Endothelial cell of umbilical vein (primary cell): ENCODE results near the gene RDX.

Experiments
- EZH2 ChIP-seq: IDR thresholded peaks from 2 replicates; pipeline ENCODE4 v1.6.1; 2012; ENCODE audit warnings: borderline replicate concordance, low read depth, mild to moderate bottlenecking, moderate library complexity, low read length, inconsistent platforms; ENCODE audit not compliant: severe bottlenecking
- FOS ChIP-seq: IDR thresholded peaks from 2 replicates; pipeline ENCODE4 v1.6.1; 2011; ENCODE audit warnings: mild to moderate bottlenecking, low read length, moderate library complexity, borderline replicate concordance; ENCODE audit not compliant: insufficient read depth
- GATA2 ChIP-seq: IDR thresholded peaks from 2 replicates; pipeline ENCODE4 v1.7.0; 2011; ENCODE audit warnings: low read depth, mild to moderate bottlenecking, moderate library complexity, mixed read lengths, low read length; ENCODE audit not compliant: insufficient read length, insufficient read depth
- JUN ChIP-seq: IDR thresholded peaks from 2 replicates; pipeline ENCODE4 v1.6.1; 2011; ENCODE audit warnings: borderline replicate concordance, low read depth; ENCODE audit not compliant: insufficient read length, insufficient read depth
- MAX ChIP-seq: IDR thresholded peaks from 2 replicates; pipeline ENCODE4 v1.6.1; 2011; ENCODE audit not compliant: insufficient read depth, insufficient read length
- MYC ChIP-seq: IDR thresholded peaks from one replicate; pipeline ENCODE4 v1.6.1; 2011; ENCODE audit warnings: mild to moderate bottlenecking, low read depth, low read length
- POLR2A ChIP-seq: IDR thresholded peaks from 2 replicates; pipeline ENCODE4 v1.6.1; 2012; ENCODE audit warnings: low read depth, mild to moderate bottlenecking, control low read depth, low read length
- POLR2AphosphoS5 ChIP-seq: IDR thresholded peaks from 2 replicates; pipeline ENCODE4 v1.6.1; 2012; ENCODE audit warnings: low read depth, mild to moderate bottlenecking, control low read depth, low read length, moderate library complexity; ENCODE audit not compliant: insufficient read depth
- TF ChIP-seq, protein P1 (sequence below), 2 donors: IDR thresholded peaks; 1 replicate in 1 of 2; 2 replicates in 1 of 2; pipeline ENCODE4 v1.5.1; 2011; ENCODE audit warnings: low read length in 2 of 2, mild to moderate bottlenecking in 2 of 2, moderate library complexity in 2 of 2, control low read depth in 1 of 2, inconsistent platforms in 1 of 2, low read depth in 1 of 2; ENCODE audit not compliant: insufficient read depth in 1 of 2; ENCODE audit errors: extremely low read depth in 1 of 2

DNA sequence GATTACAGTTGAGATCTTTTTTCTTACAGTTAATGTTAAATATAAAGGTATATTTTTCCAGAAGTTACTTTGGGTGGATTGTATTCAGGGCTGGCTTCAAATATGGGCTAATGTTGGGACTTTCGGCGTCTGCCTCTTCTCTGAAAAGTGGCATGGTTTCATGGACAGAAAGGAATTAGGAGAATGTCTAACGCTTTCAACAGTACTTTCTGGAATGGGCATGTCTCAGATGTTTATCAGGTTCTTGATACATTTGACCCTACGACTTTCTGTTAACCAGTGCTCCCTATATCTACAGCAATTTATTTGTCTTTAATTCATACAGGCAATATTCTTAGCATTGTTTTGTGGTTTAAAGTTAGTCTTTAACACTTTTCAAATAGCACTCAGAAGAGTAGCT lies 169.5 kb downstream of the RDX start:
- no peak for TF ChIP-seq POLR2A
- TF ChIP-seq, protein P1, sequence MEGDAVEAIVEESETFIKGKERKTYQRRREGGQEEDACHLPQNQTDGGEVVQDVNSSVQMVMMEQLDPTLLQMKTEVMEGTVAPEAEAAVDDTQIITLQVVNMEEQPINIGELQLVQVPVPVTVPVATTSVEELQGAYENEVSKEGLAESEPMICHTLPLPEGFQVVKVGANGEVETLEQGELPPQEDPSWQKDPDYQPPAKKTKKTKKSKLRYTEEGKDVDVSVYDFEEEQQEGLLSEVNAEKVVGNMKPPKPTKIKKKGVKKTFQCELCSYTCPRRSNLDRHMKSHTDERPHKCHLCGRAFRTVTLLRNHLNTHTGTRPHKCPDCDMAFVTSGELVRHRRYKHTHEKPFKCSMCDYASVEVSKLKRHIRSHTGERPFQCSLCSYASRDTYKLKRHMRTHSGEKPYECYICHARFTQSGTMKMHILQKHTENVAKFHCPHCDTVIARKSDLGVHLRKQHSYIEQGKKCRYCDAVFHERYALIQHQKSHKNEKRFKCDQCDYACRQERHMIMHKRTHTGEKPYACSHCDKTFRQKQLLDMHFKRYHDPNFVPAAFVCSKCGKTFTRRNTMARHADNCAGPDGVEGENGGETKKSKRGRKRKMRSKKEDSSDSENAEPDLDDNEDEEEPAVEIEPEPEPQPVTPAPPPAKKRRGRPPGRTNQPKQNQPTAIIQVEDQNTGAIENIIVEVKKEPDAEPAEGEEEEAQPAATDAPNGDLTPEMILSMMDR (IDR thresholded peaks at IDR 0.05; ENCODE audit: extremely low read depth in 1 of 2, insufficient read depth in 1 of 2, low read depth in 1 of 2, low read length in 2 of 2), result no peak
- no peak for TF ChIP-seq MYC
- no peak for TF ChIP-seq EZH2
- TF ChIP-seq POLR2AphosphoS5, result no peak
- no peak for TF ChIP-seq MAX
- TF ChIP-seq FOS, result no peak
- no peak for TF ChIP-seq GATA2
- no peak for TF ChIP-seq JUN
